ENCODE results near the gene MRPL45. TPM values are rescaled to one million over a fixed set of nuclear protein-coding genes. Genes with fewer than 3 reads are reported as not detected.

MRPL45 gene
- total RNA-seq, 3 donors from 2014 or later (not counting 1 experiment from before 2014, with no cell fraction given), result 11.5 to 14.2 (median 12.6) TPM

GRCh38 chr17:38330941-38331411 lies 34.0 kb downstream of the MRPL45 start:
- Mint-ChIP-seq H3K9me3 (no peaks in the 10 kb centered on the region), H3K27me3 (ENCODE audit: low read depth in 2 of 2) (peaks cover 6 to 10% of the 10 kb centered on the region in 2 donors), H3K36me3 (no peaks in the 10 kb centered on the region), H3K4me3 (no peak overlapping the region), H3K27ac (no peak overlapping the region), H3K4me1 (peaks cover 0 to 5% of the 10 kb centered on the region in 2 donors)
- no peak overlapping the region for H3K27ac ChIP-seq (ENCODE audit: low read length)
- WGBS (ENCODE audit: insufficient coverage), result 94% methylated on average over 23 of the region's 23 CpGs
- no peaks in the 10 kb centered on the region for H3K9me3 ChIP-seq (ENCODE audit: control insufficient read depth, insufficient read depth, low read length)
- H3K36me3 ChIP-seq (ENCODE audit: control insufficient read depth, insufficient read depth, low read length), result no peaks in the 10 kb centered on the region
- no peak for TF ChIP-seq CTCF (IDR thresholded peaks at IDR 0.05)
- H3K4me1 ChIP-seq (ENCODE audit: control insufficient read depth, insufficient read depth, low read length), result no peaks in the 10 kb centered on the region
- no peaks in the 10 kb centered on the region for H3K27me3 ChIP-seq (ENCODE audit: control insufficient read depth, insufficient read depth, low read length)
- intact Hi-C loops (cut with micrococcal nuclease), result no loop called here
- no peak overlapping the region for H3K4me3 ChIP-seq (ENCODE audit: low read length)
- no peak for DNase-seq
- ATAC-seq, result no peak

GRCh38 chr17:38332735-38333134 lies 35.8 kb downstream of the MRPL45 start:
- no peak overlapping the region for H3K4me3 ChIP-seq (ENCODE audit: low read length)
- Mint-ChIP-seq H3K27me3 (ENCODE audit: low read depth in 2 of 2) (peaks cover 6 to 10% of the 10 kb centered on the region in 2 donors), H3K36me3 (no peaks in the 10 kb centered on the region), H3K9me3 (no peaks in the 10 kb centered on the region), H3K4me3 (no peak overlapping the region), H3K4me1 (no peaks in the 10 kb centered on the region), H3K27ac (no peak overlapping the region)
- TF ChIP-seq CTCF (IDR thresholded peaks at IDR 0.05), result no peak
- ATAC-seq, result no peak
- H3K4me1 ChIP-seq (ENCODE audit: control insufficient read depth, insufficient read depth, low read length), result no peaks in the 10 kb centered on the region
- H3K9me3 ChIP-seq (ENCODE audit: control insufficient read depth, insufficient read depth, low read length), result no peaks in the 10 kb centered on the region
- H3K36me3 ChIP-seq (ENCODE audit: control insufficient read depth, insufficient read depth, low read length), result no peaks in the 10 kb centered on the region
- intact Hi-C loops (cut with micrococcal nuclease), result no loop called here
- H3K27ac ChIP-seq (ENCODE audit: low read length), result no peak overlapping the region
- no peaks in the 10 kb centered on the region for H3K27me3 ChIP-seq (ENCODE audit: control insufficient read depth, insufficient read depth, low read length)
- 90% methylated on average over 7 of the region's 7 CpGs for WGBS (ENCODE audit: insufficient coverage)
- DNase-seq, result no peak

DNA sequence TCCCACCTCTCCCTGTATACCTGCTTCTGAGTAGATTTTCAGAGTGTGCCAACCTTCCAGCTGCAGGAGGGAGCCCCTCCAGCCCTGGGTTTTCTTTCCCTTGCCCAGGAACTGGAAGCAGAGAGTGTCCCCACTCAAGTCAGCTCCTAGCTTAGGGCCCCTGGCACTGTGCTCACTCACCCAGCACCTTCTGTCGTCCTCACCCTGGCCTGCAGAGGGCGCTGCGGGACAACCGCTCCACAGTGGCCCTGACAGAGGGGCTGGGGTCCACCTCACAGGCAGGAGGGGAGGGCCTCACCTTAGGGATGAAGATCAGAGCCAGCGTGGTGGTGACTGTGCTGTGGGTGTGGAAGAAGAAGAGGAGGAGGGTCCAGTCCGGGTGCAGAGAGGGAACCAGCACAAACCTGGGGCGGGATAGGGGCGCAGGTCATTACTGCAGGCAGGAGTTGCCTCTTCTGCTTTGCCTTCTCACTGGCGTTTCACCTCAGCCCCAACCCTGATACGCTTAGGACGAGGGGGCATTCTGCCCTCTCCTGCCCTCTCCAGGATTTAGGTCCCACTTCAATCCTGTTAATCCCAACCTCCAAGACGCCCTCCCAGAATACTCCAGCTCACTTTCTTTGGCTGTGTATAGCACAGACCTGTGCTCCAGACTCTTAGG lies 36.8 kb downstream of the MRPL45 start:
- no peaks in the 10 kb centered on the region for H3K36me3 ChIP-seq (ENCODE audit: control insufficient read depth, insufficient read depth, low read length)
- H3K9me3 ChIP-seq (ENCODE audit: control insufficient read depth, insufficient read depth, low read length), result no peaks in the 10 kb centered on the region
- ATAC-seq (peak; percentile 31 to 57 (median 52)), DNase-seq (peak in 1 of 2 donors; percentile 53)
- H3K27ac ChIP-seq (ENCODE audit: low read length), result no peak overlapping the region
- H3K27me3 Mint-ChIP-seq (ENCODE audit: low read depth in 2 of 2), result peaks cover 6 to 10% of the 10 kb centered on the region in 2 donors
- H3K4me3 Mint-ChIP-seq, result no peak overlapping the region
- H3K27me3 ChIP-seq (ENCODE audit: control insufficient read depth, insufficient read depth, low read length), result no peaks in the 10 kb centered on the region
- no peak overlapping the region for H3K27ac Mint-ChIP-seq
- no peaks in the 10 kb centered on the region for H3K4me1 Mint-ChIP-seq
- TF ChIP-seq CTCF (IDR thresholded peaks at IDR 0.05), result peak; percentile 31
- H3K9me3 Mint-ChIP-seq, result no peaks in the 10 kb centered on the region
- intact Hi-C loops (cut with micrococcal nuclease), result no loop called here
- H3K4me1 ChIP-seq (ENCODE audit: control insufficient read depth, insufficient read depth, low read length), result no peaks in the 10 kb centered on the region
- WGBS (ENCODE audit: insufficient coverage), result 56% methylated on average over 12 of the region's 12 CpGs
- no peaks in the 10 kb centered on the region for H3K36me3 Mint-ChIP-seq
- no peak overlapping the region for H3K4me3 ChIP-seq (ENCODE audit: low read length)
